HG03045 (cell line): ENCODE results near the gene FRMD4A.
"Not testable (repeated sequence)": the region's sequence is repeated elsewhere in the genome, so short reads cannot be mapped to it uniquely, and the experiment has no call there.

Experiments
- ATAC-seq: cut with Tn5 transposase; IDR thresholded peaks from one replicate; pipeline ENCODE4 v1.9.1; 2021; ENCODE audit warnings: mild to moderate bottlenecking, moderate library complexity; ENCODE audit not compliant: unreplicated experiment

Gene FRMD4A

GRCh38 chr10:13774303-13774893 is 556.3 kb downstream of the FRMD4A start:
- no peak for ATAC-seq

- no peak for ATAC-seq
Measured at GRCh38 chr10:13773496-13774170, 557.1 kb downstream of the FRMD4A start.

- no peak for ATAC-seq
Measured at GRCh38 chr10:13773043-13773442, 557.7 kb downstream of the FRMD4A start.

- no peak for ATAC-seq
Measured at GRCh38 chr10:13771992-13772391, 558.7 kb downstream of the FRMD4A start.

- ATAC-seq = no peak
Measured at GRCh38 chr10:13770760-13771493, 559.8 kb downstream of the FRMD4A start.

- ATAC-seq = no peak
Measured at GRCh38 chr10:13769946-13770345, 560.8 kb downstream of the FRMD4A start.

GRCh38 chr10:13767676-13768178 is 563.0 kb downstream of the FRMD4A start:
- no peak for ATAC-seq

- not testable (repeated sequence) for ATAC-seq
Measured at GRCh38 chr10:13767148-13767547, 563.6 kb downstream of the FRMD4A start.

- ATAC-seq = no peak
Measured at GRCh38 chr10:13765641-13766341, 564.9 kb downstream of the FRMD4A start.

- ATAC-seq = no peak
Measured at GRCh38 chr10:13761490-13762091, 569.1 kb downstream of the FRMD4A start.

- no peak for ATAC-seq
Measured at GRCh38 chr10:13759168-13759567, 571.6 kb downstream of the FRMD4A start.

GRCh38 chr10:13758756-13759155 is 572.0 kb downstream of the FRMD4A start:
- no peak for ATAC-seq

GRCh38 chr10:13758312-13758711 is 572.4 kb downstream of the FRMD4A start:
- no peak for ATAC-seq

- no peak for ATAC-seq
Measured at GRCh38 chr10:13754277-13754676, 576.4 kb downstream of the FRMD4A start.

- ATAC-seq = no peak
Measured at GRCh38 chr10:13751191-13751764, 579.4 kb downstream of the FRMD4A start.

GRCh38 chr10:13750299-13751190 is 580.2 kb downstream of the FRMD4A start:
- no peak for ATAC-seq

GRCh38 chr10:13745271-13745670 is 585.5 kb downstream of the FRMD4A start:
- ATAC-seq = no peak

GRCh38 chr10:13743963-13744362 is 586.8 kb downstream of the FRMD4A start:
- ATAC-seq = no peak

- ATAC-seq = peak; percentile 51
Measured at GRCh38 chr10:13743101-13743693, 587.5 kb downstream of the FRMD4A start.
